Activated CD4-positive, alpha-beta T cell treated with anti-CD3 and anti-CD28 coated beads, Interleukin-2, amount 50 U/mL, for 16 hours (primary cell): ENCODE data around the gene FAM168A.
"Not testable (repeated sequence)": the region's sequence is repeated elsewhere in the genome, so short reads cannot be mapped to it uniquely, and the experiment has no call there.

Experiments
- DNase-seq: peaks from one replicate; pipeline ENCODE4 v3.0.0-alpha.2; 2020

Gene FAM168A

GRCh38 chr11:73465023-73465675 is 132.8 kb downstream of the FAM168A start:
- no peak for DNase-seq

GRCh38 chr11:73464347-73464746 is 133.6 kb downstream of the FAM168A start:
- DNase-seq: no peak

- DNase-seq: no peak
Observed at GRCh38 chr11:73463359-73463758, 134.6 kb downstream of the FAM168A start.

GRCh38 chr11:73461964-73462363 is 135.9 kb downstream of the FAM168A start:
- DNase-seq: no peak

GRCh38 chr11:73461335-73461840 is 136.5 kb downstream of the FAM168A start:
- no peak for DNase-seq

GRCh38 chr11:73458201-73458600 is 139.7 kb downstream of the FAM168A start:
- DNase-seq: no peak

- no peak for DNase-seq
Observed at GRCh38 chr11:73454987-73455386, 142.9 kb downstream of the FAM168A start.

GRCh38 chr11:73453562-73453961 is 144.3 kb downstream of the FAM168A start:
- no peak for DNase-seq

GRCh38 chr11:73452726-73453125 is 145.2 kb downstream of the FAM168A start:
- DNase-seq: no peak

GRCh38 chr11:73451896-73452295 is 146.0 kb downstream of the FAM168A start:
- DNase-seq: no peak

- DNase-seq: no peak
Observed at GRCh38 chr11:73446766-73447165, 151.1 kb downstream of the FAM168A start.

- DNase-seq: no peak
Observed at GRCh38 chr11:73445980-73446379, 151.9 kb downstream of the FAM168A start.

GRCh38 chr11:73439002-73439843 is 158.7 kb downstream of the FAM168A start:
- DNase-seq: no peak

- DNase-seq: not testable (repeated sequence)
Observed at GRCh38 chr11:73436859-73437258, 161.1 kb downstream of the FAM168A start.

GRCh38 chr11:73431396-73431795 is 166.5 kb downstream of the FAM168A start:
- DNase-seq: peak; percentile 59

GRCh38 chr11:73430326-73430725 is 167.6 kb downstream of the FAM168A start:
- DNase-seq: no peak

GRCh38 chr11:73429121-73429750 is 168.7 kb downstream of the FAM168A start:
- no peak for DNase-seq

GRCh38 chr11:73428699-73429098 is 169.2 kb downstream of the FAM168A start:
- DNase-seq: no peak

- DNase-seq: no peak
Observed at GRCh38 chr11:73428227-73428626, 169.7 kb downstream of the FAM168A start.

- DNase-seq: no peak
Observed at GRCh38 chr11:73426219-73426850, 171.6 kb downstream of the FAM168A start.

- no peak for DNase-seq
Observed at GRCh38 chr11:73425108-73425507, 172.8 kb downstream of the FAM168A start.

GRCh38 chr11:73423506-73423905 is 174.4 kb downstream of the FAM168A start:
- no peak for DNase-seq

- no peak for DNase-seq
Observed at GRCh38 chr11:73422886-73423285, 175.0 kb downstream of the FAM168A start.
